Cardiac septum (tissue), 1 donor: Measurements from ENCODE around the gene ADGRG3. TPM values are rescaled to one million over a fixed set of nuclear protein-coding genes. Genes with fewer than 3 reads are reported as not detected.

Experiments used
- DNase-seq: peaks from one replicate; pipeline ENCODE4 v3.0.0-alpha.2; 2020; ENCODE audit warnings: low spot score
- intact Hi-C: fragments of 100-400 bp; cut with DNase I; formaldehyde crosslinking; loops from one replicate; pipeline ENCODE4 v1.14.0; 2022
- total RNA-seq: library from RNA; stranded (reverse); fragmentation: NEBNext Ultra II Directional; extraction: Animal tissue kit (Norgen Biotek cat#: 25700); gene quantifications from one replicate; pipeline ENCODE4 v1.2.1, GENCODE V29; 2021
- donor health status: DM: no; HTN: no; CAD: no.

Gene ADGRG3
- total RNA-seq, 1 donor from 2014 or later, result 1.0 TPM

DNA sequence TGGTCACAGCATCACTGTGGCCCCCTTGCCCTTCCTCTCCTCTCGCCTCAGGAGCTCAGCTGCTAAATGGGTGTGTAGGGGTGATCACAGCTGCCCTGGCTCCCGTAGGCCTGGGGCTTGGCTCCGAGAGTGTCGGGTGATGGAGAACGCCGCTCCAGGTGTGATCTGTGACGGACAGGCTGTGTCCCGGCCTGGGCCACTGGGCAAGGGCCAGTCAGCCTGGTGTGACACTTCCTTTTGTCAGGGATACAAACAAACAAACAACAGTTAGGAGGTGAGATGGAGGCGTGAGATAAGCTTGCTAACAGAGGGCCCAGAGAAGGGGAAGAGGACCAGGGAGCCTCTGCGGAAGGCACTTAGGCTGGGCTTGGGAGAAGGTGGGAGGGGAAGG, 37.7 kb upstream of the ADGRG3 start:
- intact Hi-C loops, result no loop called here
- no peak for DNase-seq

GRCh38 chr16:57630931-57631845, 36.9 kb upstream of the ADGRG3 start:
- intact Hi-C loops, result no loop called here
- no peak for DNase-seq

- intact Hi-C loops, result no loop called here
- no peak for DNase-seq
Measured at GRCh38 chr16:57632568-57632967, 35.5 kb upstream of the ADGRG3 start.

- DNase-seq, result no peak
- intact Hi-C loops, result no loop called here
Measured at GRCh38 chr16:57633383-57634064, 34.6 kb upstream of the ADGRG3 start.

GRCh38 chr16:57634171-57634570, 33.9 kb upstream of the ADGRG3 start:
- intact Hi-C loops, result no loop called here
- DNase-seq, result no peak

DNA sequence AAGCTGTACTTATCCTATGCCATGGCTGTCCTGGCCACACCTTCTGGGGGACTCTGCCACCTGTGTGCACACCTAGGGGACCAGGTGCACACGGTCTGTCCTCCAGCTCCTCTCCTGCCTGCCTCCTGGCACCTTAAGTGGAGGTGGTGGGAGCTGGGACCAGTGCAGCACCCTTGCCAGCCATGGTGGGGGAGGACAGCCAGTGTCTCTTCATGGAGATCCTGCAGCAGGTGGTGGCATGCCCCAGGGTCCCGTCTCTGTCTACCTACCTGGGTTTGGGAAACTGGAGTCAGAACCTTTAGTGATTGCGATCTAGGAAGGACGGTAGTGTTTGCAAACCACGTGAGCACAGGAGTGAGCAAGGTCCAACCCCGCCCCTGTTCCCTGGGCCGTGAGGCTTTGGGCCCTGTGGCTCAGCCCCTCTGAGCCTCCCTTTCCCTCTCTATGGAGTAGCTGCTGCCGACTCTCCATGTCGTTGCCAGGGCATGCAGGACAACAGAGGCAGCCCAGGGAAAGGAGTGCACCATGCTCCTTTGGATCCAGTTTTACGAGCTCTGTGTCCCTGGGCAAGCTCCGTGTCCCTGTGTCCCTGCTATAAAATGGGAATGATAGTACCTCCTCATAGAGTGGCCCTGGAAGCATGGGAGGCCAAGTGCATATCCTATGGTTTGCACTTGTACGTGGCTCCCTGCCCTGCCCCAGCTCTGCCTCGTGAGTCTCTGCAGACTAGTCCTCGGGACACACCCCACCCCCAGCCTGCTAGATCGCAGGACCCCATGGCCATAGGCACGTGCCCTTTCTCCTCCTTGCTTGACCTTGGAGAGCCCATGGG, 32.6 kb upstream of the ADGRG3 start:
- intact Hi-C loops, result no loop called here
- no peak for DNase-seq

GRCh38 chr16:57636184-57636583, 31.9 kb upstream of the ADGRG3 start:
- intact Hi-C loops, result no loop called here
- DNase-seq, result no peak

DNA sequence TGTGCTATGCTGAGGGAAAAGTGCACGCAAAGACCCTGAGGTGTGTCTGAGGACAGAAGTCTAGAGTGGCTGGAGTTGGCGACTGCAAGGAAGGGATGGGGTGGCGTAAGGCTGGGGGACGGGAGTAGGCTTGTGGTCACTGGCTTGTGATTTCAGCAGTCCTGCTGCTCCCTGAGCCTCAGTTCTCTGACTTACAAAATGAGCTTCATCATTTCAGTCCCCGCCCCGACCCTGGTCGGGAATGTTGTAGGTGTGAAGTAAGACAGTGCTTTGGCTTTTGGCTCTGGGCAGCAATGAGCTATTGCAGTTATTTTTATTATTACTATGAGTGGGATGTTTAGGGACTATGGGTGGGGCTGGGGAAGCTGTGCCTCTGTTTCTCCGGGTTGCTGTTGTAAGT, 31.1 kb upstream of the ADGRG3 start:
- intact Hi-C loops, result no loop called here
- DNase-seq, result no peak

DNA sequence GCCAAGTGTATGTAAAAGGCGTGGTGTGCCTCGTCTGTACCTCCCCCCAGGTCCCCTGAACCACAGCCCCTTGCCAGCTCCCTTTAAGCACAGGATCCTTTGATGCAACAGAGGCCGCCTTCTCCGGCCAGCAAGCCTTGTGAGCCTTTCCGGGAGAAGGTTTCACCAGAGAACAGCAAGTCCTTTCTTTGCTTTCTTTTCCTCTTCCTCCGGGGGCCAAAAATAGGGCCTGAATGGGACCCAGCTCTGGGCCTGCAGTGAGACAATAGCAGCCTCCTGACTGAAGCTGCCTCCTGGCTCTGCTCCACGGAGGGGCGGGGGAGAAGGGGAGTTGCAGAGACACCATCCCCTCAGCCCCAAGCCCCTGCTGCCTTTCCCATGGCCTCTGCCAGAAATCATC, 30.7 kb upstream of the ADGRG3 start:
- intact Hi-C loops, result no loop called here
- peak; percentile 82 for DNase-seq

- intact Hi-C loops, result no loop called here
Measured at GRCh38 chr16:57637965-57638364, 30.1 kb upstream of the ADGRG3 start.

DNA sequence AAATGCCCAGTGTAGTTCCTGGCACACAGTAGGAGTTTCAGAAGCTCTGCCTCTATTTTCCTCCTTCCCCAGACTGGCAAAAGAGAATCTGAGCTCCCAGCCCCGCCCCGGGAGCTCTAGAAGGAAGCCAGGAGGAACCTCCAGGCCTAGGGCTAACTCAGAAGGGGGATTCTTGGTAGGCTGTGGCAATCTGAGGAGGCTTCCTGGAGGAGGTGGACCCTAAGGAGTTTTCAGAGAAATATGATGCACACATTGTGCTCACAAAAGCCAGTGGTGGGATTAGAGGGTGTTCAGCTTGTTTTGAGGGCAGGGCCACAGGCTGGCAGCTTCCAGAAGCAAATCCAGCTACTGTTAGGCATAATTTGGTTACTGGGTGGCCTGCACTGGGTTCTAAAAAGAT, 29.7 kb upstream of the ADGRG3 start:
- intact Hi-C loops, result no loop called here

More at GRCh38 chr16:57637965-57638364, 30.1 kb upstream of the ADGRG3 start:
- no peak for DNase-seq

GRCh38 chr16:57639172-57639887, 28.8 kb upstream of the ADGRG3 start:
- intact Hi-C loops, result no loop called here
- DNase-seq, result no peak

More for the DNA sequence above, 29.7 kb upstream of the ADGRG3 start:
- DNase-seq, result no peak

GRCh38 chr16:57640185-57640584, 27.9 kb upstream of the ADGRG3 start:
- no peak for DNase-seq
- intact Hi-C loops, result no loop called here

DNA sequence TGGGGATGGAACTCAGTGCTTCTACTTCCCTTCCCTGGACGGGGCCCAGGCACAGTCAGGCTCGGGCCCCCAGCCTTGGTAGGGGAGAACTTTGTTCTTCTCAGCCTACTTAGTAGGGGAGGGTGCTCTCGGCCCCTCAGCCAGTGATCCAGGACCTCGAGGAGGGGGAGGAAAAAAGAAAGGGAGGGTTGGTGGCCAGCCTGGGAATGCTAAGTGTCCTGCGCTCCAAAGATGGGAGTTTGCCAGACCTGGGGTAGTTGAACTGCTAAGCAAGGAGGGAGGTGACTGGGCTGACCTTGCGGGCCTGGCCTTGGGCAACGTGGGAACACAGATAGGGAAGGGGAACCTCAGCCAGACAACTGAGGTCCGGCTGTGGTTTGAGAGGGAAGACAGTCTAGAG, 27.5 kb upstream of the ADGRG3 start:
- intact Hi-C loops, result no loop called here
- DNase-seq, result no peak

GRCh38 chr16:57642160-57643135, 25.7 kb upstream of the ADGRG3 start:
- intact Hi-C loops, result no loop called here
- DNase-seq, result no peak

DNA sequence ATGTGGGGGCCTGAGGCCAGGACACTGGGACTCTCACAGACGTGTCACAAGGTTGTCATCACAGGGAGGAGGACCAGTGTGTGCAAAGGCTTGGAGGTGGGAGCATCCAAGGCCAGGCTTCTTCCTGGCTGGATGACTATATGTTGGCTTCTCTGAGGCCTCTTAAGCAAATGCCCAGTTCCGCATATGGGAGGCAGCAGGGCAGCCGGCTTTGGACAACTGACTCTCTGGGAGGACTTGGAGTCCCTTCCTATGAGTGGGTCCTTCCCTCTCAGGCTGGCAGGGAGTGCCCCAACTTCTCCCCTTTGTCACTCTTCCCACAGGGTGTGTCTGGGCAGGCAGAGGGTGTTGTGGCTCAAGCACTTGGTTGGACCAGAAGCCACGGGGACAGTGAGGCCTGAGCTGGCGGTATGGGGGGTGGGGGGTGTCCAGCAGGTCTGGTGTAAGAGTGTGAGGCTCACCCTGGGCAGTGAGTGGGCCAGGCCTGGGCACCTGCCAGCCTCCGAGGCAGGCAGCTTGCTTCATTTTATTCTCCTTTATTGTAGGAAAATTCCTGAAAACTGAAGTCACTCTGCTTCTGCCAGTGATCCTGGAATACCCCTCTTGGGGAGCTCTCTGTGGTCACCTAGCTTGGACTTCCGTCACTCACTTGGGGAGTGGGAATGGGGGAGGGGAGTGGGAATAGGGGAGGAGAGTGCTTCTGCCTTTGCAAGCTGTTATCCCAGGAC, 24.8 kb upstream of the ADGRG3 start:
- DNase-seq, result no peak
- intact Hi-C loops, result no loop called here

DNA sequence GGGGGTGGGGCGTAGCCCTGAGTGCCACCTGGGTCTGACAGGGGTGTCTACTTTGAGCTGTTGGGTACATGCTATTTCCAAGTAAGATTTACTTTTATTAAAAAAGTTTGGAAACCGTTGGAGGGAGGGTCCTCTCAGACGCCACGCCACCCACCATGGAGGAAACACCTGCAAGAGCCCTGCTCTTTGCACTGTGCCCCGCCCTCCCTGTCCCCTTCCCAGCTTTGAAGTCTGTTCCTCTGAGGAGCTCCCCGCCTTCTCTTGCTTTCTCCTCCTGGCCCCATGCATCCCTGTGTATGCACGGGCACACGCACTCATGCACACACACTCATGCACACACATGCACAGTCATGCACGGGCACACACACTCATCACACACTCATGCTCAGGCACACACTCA, 24.2 kb upstream of the ADGRG3 start:
- intact Hi-C loops, result no loop called here
- no peak for DNase-seq
